ENCODE data around the gene SCUBE2.

Gene SCUBE2

DNA sequence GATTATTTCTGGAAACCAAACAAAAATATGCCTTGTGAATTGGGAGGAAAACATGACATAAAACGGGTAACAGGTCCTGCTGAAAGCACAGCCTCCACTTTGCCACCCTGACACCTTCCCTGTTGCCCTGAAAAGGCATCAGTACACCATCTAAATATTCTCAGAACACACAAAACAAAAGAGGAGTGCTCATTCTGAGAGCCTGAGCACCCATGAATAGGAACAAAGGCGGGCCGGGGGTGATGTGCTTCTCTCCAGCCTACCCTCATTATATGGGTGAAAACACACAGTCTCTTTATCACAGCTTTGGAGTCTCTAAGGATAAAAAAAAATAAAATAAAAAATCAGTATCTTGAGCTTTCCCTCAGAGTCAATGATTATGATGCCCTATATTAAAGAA is 19.7 kb downstream of the SCUBE2 start:
- TF ChIP-seq EZH2phosphoT487 (conservative IDR thresholded peaks at IDR 0.05; ENCODE audit: low read length), result no peak
- TF ChIP-seq, protein P1, sequence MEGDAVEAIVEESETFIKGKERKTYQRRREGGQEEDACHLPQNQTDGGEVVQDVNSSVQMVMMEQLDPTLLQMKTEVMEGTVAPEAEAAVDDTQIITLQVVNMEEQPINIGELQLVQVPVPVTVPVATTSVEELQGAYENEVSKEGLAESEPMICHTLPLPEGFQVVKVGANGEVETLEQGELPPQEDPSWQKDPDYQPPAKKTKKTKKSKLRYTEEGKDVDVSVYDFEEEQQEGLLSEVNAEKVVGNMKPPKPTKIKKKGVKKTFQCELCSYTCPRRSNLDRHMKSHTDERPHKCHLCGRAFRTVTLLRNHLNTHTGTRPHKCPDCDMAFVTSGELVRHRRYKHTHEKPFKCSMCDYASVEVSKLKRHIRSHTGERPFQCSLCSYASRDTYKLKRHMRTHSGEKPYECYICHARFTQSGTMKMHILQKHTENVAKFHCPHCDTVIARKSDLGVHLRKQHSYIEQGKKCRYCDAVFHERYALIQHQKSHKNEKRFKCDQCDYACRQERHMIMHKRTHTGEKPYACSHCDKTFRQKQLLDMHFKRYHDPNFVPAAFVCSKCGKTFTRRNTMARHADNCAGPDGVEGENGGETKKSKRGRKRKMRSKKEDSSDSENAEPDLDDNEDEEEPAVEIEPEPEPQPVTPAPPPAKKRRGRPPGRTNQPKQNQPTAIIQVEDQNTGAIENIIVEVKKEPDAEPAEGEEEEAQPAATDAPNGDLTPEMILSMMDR (IDR thresholded peaks at IDR 0.05; ENCODE audit: insufficient read depth, low read length, poor library complexity, severe bottlenecking), result no peak
- H3K4me2 ChIP-seq (ENCODE audit: low read depth, low read length, poor library complexity, severe bottlenecking), result no peak overlapping the region
- H3K9me2 ChIP-seq (replicated peaks; ENCODE audit: insufficient read depth, low read length), result no peaks in the 10 kb centered on the region
- no peaks in the 10 kb centered on the region for H3K27me3 ChIP-seq (ENCODE audit: low read length)
- no peak overlapping the region for H2AFZ ChIP-seq (ENCODE audit: low read depth, low read length, severe bottlenecking)
- no peaks in the 10 kb centered on the region for H3K36me3 ChIP-seq (ENCODE audit: low read length)
- H3K4me3 ChIP-seq (ENCODE audit: insufficient read depth, low read length, poor library complexity, severe bottlenecking), result no peak overlapping the region
- no peaks in the 10 kb centered on the region for H3K9me3 ChIP-seq (ENCODE audit: insufficient read depth, low read length)
- H3F3A ChIP-seq (ENCODE audit: insufficient read depth), result no peaks in the 10 kb centered on the region
- H3K27ac ChIP-seq (ENCODE audit: low read depth, low read length), result no peak overlapping the region
- no peak overlapping the region for H3K9ac ChIP-seq (ENCODE audit: low read length)
- no peaks in the 10 kb centered on the region for H4K20me1 ChIP-seq (ENCODE audit: low read depth, low read length)
- no peaks in the 10 kb centered on the region for H3K79me2 ChIP-seq (ENCODE audit: insufficient read depth, low read length)

- H4K20me1 ChIP-seq (ENCODE audit: low read depth, low read length), result no peaks in the 10 kb centered on the region
- H3K27ac ChIP-seq (ENCODE audit: low read depth, low read length), result no peak overlapping the region
- no peaks in the 10 kb centered on the region for H3F3A ChIP-seq (ENCODE audit: insufficient read depth)
- no peak overlapping the region for H3K4me2 ChIP-seq (ENCODE audit: low read depth, low read length, poor library complexity, severe bottlenecking)
- H3K9me3 ChIP-seq (ENCODE audit: insufficient read depth, low read length), result no peaks in the 10 kb centered on the region
- no peak overlapping the region for H2AFZ ChIP-seq (ENCODE audit: low read depth, low read length, severe bottlenecking)
- H3K27me3 ChIP-seq (ENCODE audit: low read length), result no peaks in the 10 kb centered on the region
- no peak overlapping the region for H3K4me3 ChIP-seq (ENCODE audit: insufficient read depth, low read length, poor library complexity, severe bottlenecking)
- TF ChIP-seq, protein P1 (IDR thresholded peaks at IDR 0.05; ENCODE audit: insufficient read depth, low read length, poor library complexity, severe bottlenecking), result no peak
- no peak for TF ChIP-seq EZH2phosphoT487 (conservative IDR thresholded peaks at IDR 0.05; ENCODE audit: low read length)
- H3K36me3 ChIP-seq (ENCODE audit: low read length), result no peaks in the 10 kb centered on the region
- H3K9me2 ChIP-seq (replicated peaks; ENCODE audit: insufficient read depth, low read length), result no peaks in the 10 kb centered on the region
- H3K9ac ChIP-seq (ENCODE audit: low read length), result no peak overlapping the region
- H3K79me2 ChIP-seq (ENCODE audit: insufficient read depth, low read length), result no peaks in the 10 kb centered on the region
Observed at GRCh38 chr11:9070749-9071491, 20.5 kb downstream of the SCUBE2 start.

DNA sequence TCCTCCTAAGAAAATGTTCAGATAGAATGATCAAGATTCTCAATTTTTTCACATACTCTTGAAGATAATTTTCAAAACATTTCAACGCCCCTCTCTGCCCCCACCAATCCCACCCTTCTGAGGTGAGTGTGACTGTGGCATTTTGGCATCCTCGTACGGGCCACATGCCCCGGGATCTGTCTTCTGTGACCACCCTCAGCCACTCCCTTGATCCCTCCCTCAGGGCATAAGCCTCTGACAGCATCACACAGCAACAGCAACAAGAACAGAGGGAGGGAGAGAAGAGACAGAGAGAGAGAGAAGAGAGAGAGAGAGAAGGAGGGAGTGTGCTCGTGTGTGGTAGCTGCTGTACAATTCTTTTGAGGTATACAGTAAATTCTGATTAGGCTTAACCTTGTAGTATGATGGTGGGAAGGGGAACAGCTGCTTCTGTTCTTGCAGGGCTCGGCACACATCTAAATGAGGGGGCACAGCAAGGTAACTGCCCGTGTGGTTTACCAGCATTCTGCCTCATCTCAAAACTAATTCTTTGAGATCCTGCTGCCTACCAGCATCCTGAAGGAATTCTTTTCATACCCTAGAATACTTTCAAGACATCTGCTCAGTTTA is 21.4 kb downstream of the SCUBE2 start:
- no peaks in the 10 kb centered on the region for H3F3A ChIP-seq (ENCODE audit: insufficient read depth)
- TF ChIP-seq, protein P1 (IDR thresholded peaks at IDR 0.05; ENCODE audit: insufficient read depth, low read length, poor library complexity, severe bottlenecking), result no peak
- TF ChIP-seq EZH2phosphoT487 (conservative IDR thresholded peaks at IDR 0.05; ENCODE audit: low read length), result no peak
- H4K20me1 ChIP-seq (ENCODE audit: low read depth, low read length), result no peaks in the 10 kb centered on the region
- no peaks in the 10 kb centered on the region for H3K27me3 ChIP-seq (ENCODE audit: low read length)
- H3K4me2 ChIP-seq (ENCODE audit: low read depth, low read length, poor library complexity, severe bottlenecking), result no peak overlapping the region
- H3K9me2 ChIP-seq (replicated peaks; ENCODE audit: insufficient read depth, low read length), result no peaks in the 10 kb centered on the region
- no peak overlapping the region for H3K27ac ChIP-seq (ENCODE audit: low read depth, low read length)
- no peak overlapping the region for H2AFZ ChIP-seq (ENCODE audit: low read depth, low read length, severe bottlenecking)
- H3K9ac ChIP-seq (ENCODE audit: low read length), result no peak overlapping the region
- no peaks in the 10 kb centered on the region for H3K9me3 ChIP-seq (ENCODE audit: insufficient read depth, low read length)
- H3K79me2 ChIP-seq (ENCODE audit: insufficient read depth, low read length), result no peaks in the 10 kb centered on the region
- H3K4me3 ChIP-seq (ENCODE audit: insufficient read depth, low read length, poor library complexity, severe bottlenecking), result no peak overlapping the region
- no peaks in the 10 kb centered on the region for H3K36me3 ChIP-seq (ENCODE audit: low read length)
